Mammary epithelial cell (primary cell): ENCODE results near the gene SIK2.

Experiments used
- CTCF ChIP-seq, 2 donors: IDR thresholded peaks in 1 of 2; conservative IDR thresholded peaks in 1 of 2; 2 replicates each; pipeline ENCODE4 v1.5.1; 2011 to 2012; ENCODE audit warnings: inconsistent platforms in 2 of 2, low read length in 2 of 2, mild to moderate bottlenecking in 2 of 2, control low read depth in 1 of 2, low read depth in 1 of 2; ENCODE audit not compliant: insufficient read depth in 1 of 2; ENCODE audit errors: extremely low read depth in 1 of 2
- EZH2 ChIP-seq: IDR thresholded peaks from 2 replicates; pipeline ENCODE4 v1.6.1; 2012; ENCODE audit warnings: low read length, inconsistent platforms, borderline replicate concordance

GRCh38 chr11:111631024-111631665, 28.9 kb downstream of the SIK2 start:
- TF ChIP-seq CTCF (conservative IDR thresholded peaks at IDR 0.05 in 1 of 2, IDR thresholded peaks at IDR 0.05 in 1 of 2; ENCODE audit: extremely low read depth in 1 of 2, insufficient read depth in 1 of 2, low read depth in 1 of 2, low read length in 2 of 2) (no peak), EZH2 (no peak)
